Jurkat, Clone E6-1 (cell line): ENCODE results near the gene SERBP1.

Experiments
- DNase-seq: peaks from one replicate; pipeline ENCODE4 v3.0.0-alpha.2; 2011; ENCODE audit warnings: low read depth, low spot score
- H3K4me3 ChIP-seq: 2 replicates; pipeline ENCODE4 v1.5.1; 2011; ENCODE audit warnings: mild to moderate bottlenecking, low read length, control low read depth, moderate library complexity

The SERBP1 gene

GRCh38 chr1:67377253-67377652 is 52.9 kb downstream of the SERBP1 start:
- H3K4me3 ChIP-seq, result no peak overlapping the region
- no peak for DNase-seq

GRCh38 chr1:67376381-67376780 is 53.8 kb downstream of the SERBP1 start:
- DNase-seq, result no peak
- no peak overlapping the region for H3K4me3 ChIP-seq

- H3K4me3 ChIP-seq, result no peak overlapping the region
- no peak for DNase-seq
Measured at GRCh38 chr1:67372898-67373297, 57.3 kb downstream of the SERBP1 start.

GRCh38 chr1:67372136-67372535 is 58.1 kb downstream of the SERBP1 start:
- DNase-seq, result no peak
- no peak overlapping the region for H3K4me3 ChIP-seq

- H3K4me3 ChIP-seq, result no peak overlapping the region
Measured at GRCh38 chr1:67371681-67372080, 58.5 kb downstream of the SERBP1 start.

GRCh38 chr1:67371043-67371442 is 59.2 kb downstream of the SERBP1 start:
- no peak overlapping the region for H3K4me3 ChIP-seq
- DNase-seq, result no peak

More at GRCh38 chr1:67371681-67372080, 58.5 kb downstream of the SERBP1 start:
- no peak for DNase-seq

GRCh38 chr1:67368046-67368514 is 62.1 kb downstream of the SERBP1 start:
- no peak overlapping the region for H3K4me3 ChIP-seq
- DNase-seq, result no peak

GRCh38 chr1:67367370-67368045 is 62.7 kb downstream of the SERBP1 start:
- no peak for DNase-seq
- H3K4me3 ChIP-seq, result no peak overlapping the region

- H3K4me3 ChIP-seq, result no peak overlapping the region
- peak; percentile 69 for DNase-seq
Measured at GRCh38 chr1:67361641-67362040, 68.6 kb downstream of the SERBP1 start.

- no peak overlapping the region for H3K4me3 ChIP-seq
- no peak for DNase-seq
Measured at GRCh38 chr1:67359592-67359991, 70.6 kb downstream of the SERBP1 start.
